Endothelial cell (in vitro differentiated cells): ENCODE results near the gene SHISA2. TPM values are rescaled to one million over a fixed set of nuclear protein-coding genes. Genes with fewer than 3 reads are reported as not detected.

ENCODE experiments used
- DNase-seq: peaks from one replicate; pipeline ENCODE4 v3.0.0; 2021; ENCODE audit warnings: low spot score
- H3K27ac Mint-ChIP-seq: one replicate; pipeline ENCODE4 v1.8.0; 2021; ENCODE audit warnings: mixed read lengths, inconsistent platforms; ENCODE audit not compliant: unreplicated experiment
- H3K27me3 Mint-ChIP-seq: one replicate; pipeline ENCODE4 v1.8.0; 2021; ENCODE audit warnings: mild to moderate bottlenecking, moderate library complexity, mixed read lengths, inconsistent platforms; ENCODE audit not compliant: unreplicated experiment
- H3K36me3 Mint-ChIP-seq: one replicate; pipeline ENCODE4 v1.8.0; 2021; ENCODE audit warnings: mild to moderate bottlenecking, low read depth, mixed read lengths, inconsistent platforms; ENCODE audit not compliant: unreplicated experiment
- H3K4me1 Mint-ChIP-seq: one replicate; pipeline ENCODE4 v1.8.0; 2021; ENCODE audit warnings: mild to moderate bottlenecking, mixed read lengths, inconsistent platforms; ENCODE audit not compliant: unreplicated experiment
- H3K4me3 Mint-ChIP-seq: one replicate; pipeline ENCODE4 v1.8.0; 2021; ENCODE audit warnings: mild to moderate bottlenecking, mixed read lengths, inconsistent platforms; ENCODE audit not compliant: unreplicated experiment
- H3K9me3 Mint-ChIP-seq: one replicate; pipeline ENCODE4 v1.8.0; 2021; ENCODE audit warnings: mixed read lengths, inconsistent platforms; ENCODE audit not compliant: unreplicated experiment
- CTCF ChIP-seq: fragments of 200-600 bp; sonication (generic); IDR thresholded peaks from one replicate; pipeline ENCODE4 v1.5.0; 2021; ENCODE audit warnings: antibody characterized with exemption; ENCODE audit not compliant: unreplicated experiment
- total RNA-seq: library from RNA; stranded (reverse); fragmentation: NEBNext Ultra II Directional; extraction: Animal tissue kit (Norgen Biotek cat#: 25700); gene quantifications from one replicate; pipeline ENCODE4 v1.2.1, GENCODE V29; 2021; ENCODE audit not compliant: unreplicated experiment

The SHISA2 gene
- total RNA-seq, 1 donor from 2014 or later = 71.5 TPM

DNA sequence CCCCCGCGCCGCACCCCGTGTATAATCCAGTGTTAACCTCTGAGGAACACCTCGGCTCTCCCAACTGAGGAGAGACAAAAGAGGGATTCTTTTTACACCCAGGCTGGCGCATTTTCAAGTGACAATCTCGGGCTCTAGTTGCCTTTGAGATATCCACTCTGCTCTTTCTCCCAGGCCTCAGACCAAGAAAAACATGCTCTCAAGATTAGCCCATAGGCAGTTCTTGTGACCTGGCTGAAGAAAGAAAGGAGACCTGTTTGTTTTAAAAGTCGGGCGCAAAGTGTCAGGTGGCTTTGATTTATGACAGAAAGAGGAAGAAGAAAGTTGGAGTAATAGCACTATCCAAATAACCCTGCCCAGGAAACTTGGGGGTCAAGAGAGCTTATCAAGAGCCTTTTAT lies 27.3 kb downstream of the SHISA2 start:
- Mint-ChIP-seq H3K4me3 (no peak overlapping the region), H3K27ac (no peak overlapping the region), H3K9me3 (no peaks in the 10 kb centered on the region), H3K36me3 (peaks cover 6% of the 10 kb centered on the region), H3K4me1 (peaks cover 47% of the 10 kb centered on the region), H3K27me3 (peaks cover 4% of the 10 kb centered on the region)
- no peak for DNase-seq
- no peak for TF ChIP-seq CTCF

- Mint-ChIP-seq H3K4me1 (peaks cover 62% of the 10 kb centered on the region), H3K9me3 (no peaks in the 10 kb centered on the region)
- no peak for DNase-seq
These were observed 29.1 kb downstream of the SHISA2 start for GRCh38 chr13:26022538-26023292.

GRCh38 chr13:26021956-26022355 lies 29.9 kb downstream of the SHISA2 start:
- H3K36me3 Mint-ChIP-seq = peaks cover 9% of the 10 kb centered on the region
- TF ChIP-seq CTCF = no peak
- H3K9me3 Mint-ChIP-seq = no peaks in the 10 kb centered on the region
- DNase-seq = no peak
- H3K27me3 Mint-ChIP-seq = peaks cover 4% of the 10 kb centered on the region
- H3K4me3 Mint-ChIP-seq = no peak overlapping the region
- H3K4me1 Mint-ChIP-seq = peaks cover 63% of the 10 kb centered on the region
- peak overlapping the region; percentile 44 for H3K27ac Mint-ChIP-seq

More at GRCh38 chr13:26022538-26023292, 29.1 kb downstream of the SHISA2 start:
- Mint-ChIP-seq H3K27ac (no peak overlapping the region), H3K36me3 (peaks cover 9% of the 10 kb centered on the region), H3K4me3 (no peak overlapping the region), H3K27me3 (peaks cover 4% of the 10 kb centered on the region)
- no peak for TF ChIP-seq CTCF

DNA sequence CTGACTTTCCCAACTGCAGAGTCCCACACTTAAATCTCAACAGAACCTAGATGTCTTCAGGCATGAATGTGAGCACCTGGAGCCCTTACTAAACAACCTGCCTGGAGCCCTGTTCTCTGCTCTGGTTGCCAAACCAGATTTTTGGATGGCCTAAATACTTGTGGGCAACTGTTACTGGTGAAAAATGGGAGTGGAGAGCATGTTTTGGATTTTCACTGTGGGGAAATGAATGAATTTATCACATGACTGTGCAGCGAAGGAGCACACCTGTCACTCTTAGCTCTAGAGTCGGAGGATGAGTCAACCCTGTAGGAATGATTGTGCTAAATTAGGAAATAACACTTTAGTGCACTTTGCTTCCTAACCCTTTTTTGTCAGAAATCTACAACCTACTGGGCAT lies 30.3 kb downstream of the SHISA2 start:
- no peaks in the 10 kb centered on the region for H3K9me3 Mint-ChIP-seq
- no peak overlapping the region for H3K4me3 Mint-ChIP-seq
- peaks cover 62% of the 10 kb centered on the region for H3K4me1 Mint-ChIP-seq
- peaks cover 4% of the 10 kb centered on the region for H3K27me3 Mint-ChIP-seq
- no peak for DNase-seq
- H3K36me3 Mint-ChIP-seq = peaks cover 9% of the 10 kb centered on the region
- H3K27ac Mint-ChIP-seq = peak overlapping the region; percentile 44
- TF ChIP-seq CTCF = no peak

DNA sequence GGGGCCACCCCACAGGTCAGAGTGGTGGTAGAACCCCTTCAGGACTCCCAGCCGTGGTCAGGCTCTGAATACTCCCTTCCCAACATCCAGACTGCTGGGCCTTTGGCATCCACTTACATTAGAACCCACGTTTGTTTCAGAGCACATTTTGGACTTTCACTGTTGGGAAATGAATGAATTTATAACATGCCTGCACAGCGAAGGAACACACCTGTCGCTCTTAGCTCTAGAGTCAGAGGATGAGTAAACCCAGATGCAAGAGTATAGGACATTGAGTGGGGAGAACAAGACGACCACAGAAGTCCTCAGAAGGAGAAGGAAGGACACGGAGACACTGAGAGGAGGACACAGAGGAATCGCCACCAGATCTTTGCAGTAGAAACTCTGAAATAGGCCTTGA lies 30.9 kb downstream of the SHISA2 start:
- Mint-ChIP-seq H3K27me3 (peaks cover 4% of the 10 kb centered on the region), H3K4me1 (peaks cover 61% of the 10 kb centered on the region), H3K4me3 (peak overlapping the region; percentile 33), H3K27ac (peak overlapping the region; percentile 45), H3K9me3 (no peaks in the 10 kb centered on the region), H3K36me3 (peaks cover 9% of the 10 kb centered on the region)
- no peak for TF ChIP-seq CTCF
- DNase-seq = no peak
